HL-60/S4 treated with retinoic acid at 250 ng/mL for 4 days and 3 days (cell line): ENCODE measurements around the gene LRP2BP.

Experiments used
- in situ Hi-C: fragments of 300-500 bp; cut with MboI; formaldehyde crosslinking; loops from 2 replicates; pipeline ENCODE4 v1.7.0; 2022; ENCODE audit warnings: low sequenced_read_pairs

Gene LRP2BP

DNA sequence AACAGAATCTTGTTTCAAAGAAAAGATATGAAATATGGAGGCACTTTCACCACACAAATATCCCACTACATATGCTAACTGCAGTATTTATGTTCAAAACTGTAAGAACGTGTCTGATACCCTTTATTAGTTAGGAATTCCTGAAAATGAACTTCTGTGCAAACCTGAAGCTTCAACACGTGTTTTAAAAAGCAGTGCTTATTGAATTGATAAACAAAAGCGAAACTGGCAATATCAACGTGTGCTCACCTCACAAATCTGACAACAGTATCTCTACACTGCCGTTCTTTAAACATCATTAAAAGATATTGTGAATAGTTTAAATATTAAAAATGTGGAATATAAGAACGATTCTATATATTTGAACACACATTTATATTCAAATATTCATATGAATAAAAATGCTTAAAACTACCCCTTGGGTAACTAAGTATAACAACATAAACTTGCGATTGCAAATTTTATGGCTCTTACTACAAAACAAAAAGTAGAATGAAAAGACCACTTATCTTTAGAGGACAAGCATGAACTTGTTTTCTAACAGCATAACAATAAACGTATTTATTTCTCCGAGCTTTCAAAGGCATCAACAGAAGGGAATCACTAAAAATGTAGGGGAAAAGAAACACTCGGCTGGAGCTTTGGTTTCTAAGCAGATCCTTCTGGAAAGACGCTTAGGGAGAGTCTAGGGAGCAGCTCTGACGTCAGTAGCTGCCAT, at the start of gene LRP2BP:
LRP2BP (minus strand) TSS at position 687 of the 718 bp plus-strand sequence. CDS start 17,738 bp downstream, outside the sequence.
- in situ Hi-C loops: no loop called here

GRCh38 chr4:185445209-185445608, 49.5 kb upstream of the LRP2BP start:
- in situ Hi-C loops: no loop called here

GRCh38 chr4:185441479-185441878, 45.8 kb upstream of the LRP2BP start:
- in situ Hi-C loops: no loop called here

- in situ Hi-C loops: no loop called here
Measured at GRCh38 chr4:185437809-185438208, 42.1 kb upstream of the LRP2BP start.

DNA sequence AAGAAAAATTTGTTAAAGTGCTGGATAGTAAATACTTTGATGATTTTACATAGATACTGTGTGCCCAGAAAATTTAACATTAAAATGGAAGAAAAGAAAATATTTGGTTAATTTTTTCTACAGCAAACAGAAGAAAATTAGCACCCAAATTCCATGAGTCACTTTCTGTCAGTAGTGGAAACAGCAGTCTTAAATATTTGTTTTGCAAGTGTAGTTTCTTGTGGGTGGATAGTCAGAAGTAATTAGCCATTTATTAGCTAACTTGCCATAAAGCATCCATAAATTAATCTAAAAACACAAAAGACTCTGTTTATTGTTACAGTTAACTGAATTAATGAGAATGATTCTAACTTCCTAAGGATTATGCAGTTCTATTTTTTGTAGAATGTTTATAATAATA, 39.7 kb upstream of the LRP2BP start:
- in situ Hi-C loops: no loop called here

DNA sequence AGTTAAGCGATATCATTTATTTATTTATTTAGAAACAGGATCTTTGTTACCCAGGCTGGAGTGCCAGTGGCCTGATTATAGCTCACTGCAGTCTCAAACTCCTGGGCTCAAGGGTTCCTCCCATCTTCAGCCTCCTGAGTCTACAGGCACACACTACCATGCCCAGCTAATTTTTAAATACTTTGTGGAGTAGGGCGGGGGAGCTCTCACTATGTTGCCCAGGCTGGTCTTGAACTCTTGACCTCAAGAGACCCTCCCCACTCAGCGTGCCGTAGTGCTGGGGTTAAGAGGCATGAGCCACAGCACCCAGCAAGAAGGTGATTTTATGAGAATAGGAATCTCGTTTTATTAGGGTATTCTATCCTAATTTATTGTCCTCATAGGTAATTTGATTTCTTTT, 33.9 kb upstream of the LRP2BP start:
- in situ Hi-C loops: no loop called here

DNA sequence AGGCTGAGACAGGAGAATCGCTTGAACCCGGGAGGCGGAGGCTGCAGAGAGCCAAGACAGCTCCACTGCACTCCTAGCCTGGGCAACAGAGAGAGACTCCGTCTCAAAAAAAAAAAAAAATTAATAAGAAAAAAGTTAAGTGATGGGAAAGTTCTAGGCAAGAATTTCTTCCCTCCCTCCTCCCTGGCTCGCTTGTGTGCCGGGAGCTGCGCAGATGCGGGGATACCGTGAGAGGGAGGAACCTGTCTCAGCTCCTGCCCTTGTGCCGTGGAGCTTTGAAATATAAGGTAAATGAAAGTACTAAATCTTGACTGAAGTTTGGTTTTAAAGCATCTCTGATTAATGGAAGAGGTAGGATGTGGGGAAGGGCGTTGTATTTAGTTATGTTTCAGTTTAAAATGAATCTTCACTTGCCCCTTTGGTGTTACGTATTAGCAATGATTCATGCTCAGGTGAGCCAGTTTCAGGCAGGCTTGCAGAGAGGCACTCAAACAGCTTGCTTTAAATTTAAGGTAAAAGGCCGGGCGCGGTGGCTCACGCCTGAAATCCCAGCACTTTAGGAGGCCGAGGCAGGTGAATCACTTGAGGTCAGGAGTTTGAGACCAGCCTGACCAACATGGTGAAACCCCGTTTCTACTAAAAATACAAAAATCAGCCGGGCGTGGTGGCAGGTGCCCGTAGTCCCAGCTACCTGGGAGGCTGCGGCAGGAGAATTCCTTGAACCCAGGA, 31.4 kb upstream of the LRP2BP start:
- in situ Hi-C loops: no loop called here

DNA sequence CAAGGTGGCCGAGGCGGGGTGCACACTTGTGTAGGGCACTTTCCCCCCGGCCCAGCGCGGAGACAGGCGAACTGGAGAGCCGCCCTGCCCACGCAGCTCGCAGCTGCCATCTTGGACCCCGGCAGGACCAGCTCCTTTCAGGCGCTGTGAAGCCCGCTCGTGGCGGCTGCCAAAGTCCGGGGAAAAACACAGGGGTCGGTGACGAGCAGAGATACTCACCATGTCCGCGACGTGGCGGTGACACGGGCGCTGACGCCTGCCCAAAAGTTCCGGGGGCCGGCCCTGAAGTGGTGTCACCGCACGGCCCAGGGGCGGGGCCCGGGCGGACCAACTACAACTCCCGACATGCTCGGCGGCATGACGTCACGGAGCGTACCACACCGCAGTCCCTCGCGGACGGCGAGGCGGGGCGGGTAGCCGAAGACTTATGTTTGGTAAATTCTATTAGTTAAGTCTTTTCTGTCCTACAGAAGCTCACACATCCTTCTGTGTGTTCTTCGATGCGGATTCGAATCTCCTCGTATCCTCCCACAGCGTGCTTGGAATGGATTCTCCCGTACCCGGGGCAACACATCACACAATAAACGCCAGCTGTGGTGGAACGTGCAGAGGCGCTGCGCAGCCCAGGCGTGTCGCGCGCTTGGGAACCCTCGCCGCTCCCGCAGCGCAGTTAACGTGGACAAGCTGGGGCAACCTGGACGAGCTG, 30.1 kb upstream of the LRP2BP start, which contains the start of gene UFSP2:
UFSP2 (minus strand) TSS at position 318 of the 706 bp plus-strand sequence; CDS start at position 222, 96 bp downstream.
- in situ Hi-C loops: no loop called here

GRCh38 chr4:185424905-185425646, 29.4 kb upstream of the LRP2BP start:
- in situ Hi-C loops: no loop called here

GRCh38 chr4:185421366-185422124, 25.8 kb upstream of the LRP2BP start:
- in situ Hi-C loops: no loop called here

DNA sequence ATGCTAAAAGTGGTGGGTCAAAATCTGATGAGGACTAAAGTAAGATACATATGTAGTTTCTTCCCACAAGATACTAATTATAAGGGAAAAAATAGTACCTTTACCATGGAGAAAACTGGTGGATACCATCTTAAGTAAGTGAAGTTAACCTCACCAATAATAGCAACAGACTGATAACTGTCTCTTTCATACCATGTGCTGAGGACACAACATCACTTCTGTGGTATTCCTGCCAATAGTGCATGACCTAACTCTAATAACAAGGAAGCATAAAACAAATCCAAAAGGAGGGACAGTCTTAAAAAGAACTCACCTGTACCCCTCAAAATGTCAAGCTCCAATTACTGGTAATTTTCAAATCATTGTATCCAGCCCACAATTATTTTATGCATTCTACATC, 21.2 kb upstream of the LRP2BP start:
- in situ Hi-C loops: no loop called here

- in situ Hi-C loops: no loop called here
Measured at GRCh38 chr4:185412412-185412811, 16.7 kb upstream of the LRP2BP start.

GRCh38 chr4:185411849-185412248, 16.1 kb upstream of the LRP2BP start:
- in situ Hi-C loops: no loop called here

GRCh38 chr4:185408432-185408831, 12.7 kb upstream of the LRP2BP start:
- in situ Hi-C loops: no loop called here

GRCh38 chr4:185405296-185405999, 9.7 kb upstream of the LRP2BP start:
- in situ Hi-C loops: no loop called here

GRCh38 chr4:185404031-185404430, 8.3 kb upstream of the LRP2BP start:
- in situ Hi-C loops: no loop called here

- in situ Hi-C loops: no loop called here
Measured at GRCh38 chr4:185399466-185399865, 3.7 kb upstream of the LRP2BP start.

- in situ Hi-C loops: no loop called here
Measured at GRCh38 chr4:185398618-185399017, 2.9 kb upstream of the LRP2BP start.

DNA sequence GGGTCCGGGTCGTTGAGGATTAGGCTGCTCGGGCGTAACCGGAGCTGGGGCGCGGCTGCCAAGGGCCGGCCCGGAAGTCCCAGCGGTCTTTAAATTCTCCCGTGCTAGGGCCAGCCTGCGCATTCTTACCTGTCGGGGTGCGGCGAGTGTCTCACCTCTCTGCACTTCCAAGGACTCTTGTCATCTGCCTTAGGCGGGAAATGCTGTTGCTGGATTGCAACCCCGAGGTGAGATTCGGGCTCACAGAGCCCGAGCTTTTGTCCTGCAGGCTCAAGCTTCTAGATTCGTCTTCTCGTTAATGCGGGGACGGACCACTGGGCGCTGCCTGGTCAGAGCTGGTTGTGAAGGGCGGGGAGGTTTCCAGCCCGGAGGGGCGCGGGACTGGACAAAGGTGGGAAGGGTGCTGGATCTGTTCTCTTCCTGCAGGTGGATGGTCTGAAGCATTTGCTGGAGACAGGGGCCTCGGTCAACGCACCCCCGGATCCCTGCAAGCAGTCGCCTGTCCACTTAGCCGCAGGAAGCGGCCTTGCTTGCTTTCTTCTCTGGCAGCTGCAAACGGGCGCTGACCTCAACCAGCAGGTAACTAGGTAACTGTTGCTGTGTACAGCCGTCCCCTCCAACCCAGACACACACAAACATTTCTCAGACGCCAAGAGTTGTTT, 1.1 kb upstream of the LRP2BP start, which contains the start of gene ANKRD37:
ANKRD37 (plus strand) TSS at position 118 of the 662 bp plus-strand sequence; CDS start at position 201, 83 bp downstream.
- in situ Hi-C loops: no loop called here
